Mucosa of descending colon (tissue), 3 donors: ENCODE results near the gene PTMA. TPM values are rescaled to one million over a fixed set of nuclear protein-coding genes. Genes with fewer than 3 reads are reported as not detected.
A peak's percentile ranks its signal among the peaks of the same experiment; 100 is the strongest.

Source experiments
- ATAC-seq: fragments of 200-7000 bp; cut with Tn5 transposase; one replicate; pipeline ENCODE4 v1.9.1; 2020; ENCODE audit warnings: mild to moderate bottlenecking, moderate library complexity
- DNase-seq, 3 donors: peaks; one replicate each; pipeline ENCODE4 v3.0.0-alpha.2; 2020
- H3K36me3 ChIP-seq: fragments of 200-600 bp; one replicate; pipeline ENCODE4 v1.8.0; 2021; ENCODE audit warnings: low read depth, mild to moderate bottlenecking
- H3K4me1 ChIP-seq: fragments of 200-600 bp; one replicate; pipeline ENCODE4 v1.8.0; 2021; ENCODE audit warnings: low read depth, mild to moderate bottlenecking
- H3K4me3 ChIP-seq: fragments of 200-600 bp; one replicate; pipeline ENCODE4 v1.8.0; 2021; ENCODE audit warnings: mild to moderate bottlenecking
- H3K9me3 ChIP-seq: fragments of 200-600 bp; one replicate; pipeline ENCODE4 v1.8.0; 2021; ENCODE audit warnings: mild to moderate bottlenecking
- CTCF ChIP-seq: fragments of 200-600 bp; IDR thresholded peaks from one replicate; pipeline ENCODE4 v1.8.0; 2022; ENCODE audit warnings: antibody characterized with exemption, mild to moderate bottlenecking
- intact Hi-C, 2 donors: fragments of 100-400 bp; cut with DNase I in 1 of 2; cut with micrococcal nuclease in 1 of 2; formaldehyde crosslinking; loops; one replicate each; pipeline versions ENCODE4 v1.11.0 to v1.11.1; 2022; cut with DNase I, micrococcal nuclease
- total RNA-seq, 3 donors: library from RNA; stranded (reverse); fragmentation: NEBNext Ultra II Directional in 2 of 3; extraction: Animal tissue kit (Norgen Biotek cat#: 25700) in 2 of 3; gene quantifications; one replicate each; pipeline versions ENCODE4 v1.2.1 to v1.2.4, GENCODE V29; 2021 to 2023
- donor health status: DM: no; HTN: no; CAD: no; lungs with moderate emphysema.
- donor health status: DM: no; HTN: no; CAD: no.
- donor health status: DM: no; HTN: yes; CAD: no.

The PTMA gene
- total RNA-seq, 3 donors from 2014 or later, result 838 to 1,158 (median 963) TPM

- Histone ChIP-seq H3K4me1 (peaks cover 17% of the 10 kb centered on the region), H3K9me3 (no peaks in the 10 kb centered on the region), H3K4me3 (no peak overlapping the region), H3K36me3 (no peaks in the 10 kb centered on the region)
- TF ChIP-seq CTCF, result no peak
- intact Hi-C loops, result no loop called here
- no peak for DNase-seq
- ATAC-seq, result no peak
These were observed 28.4 kb upstream of the PTMA start for GRCh38 chr2:231679908-231680284.

- intact Hi-C loops, result no loop called here
- no peaks in the 10 kb centered on the region for H3K9me3 ChIP-seq
- DNase-seq, result peak; percentile 72 to 84 (median 80)
- H3K36me3 ChIP-seq, result no peaks in the 10 kb centered on the region
- peak; percentile 75 for ATAC-seq
- H3K4me3 ChIP-seq, result no peak overlapping the region
- no peak for TF ChIP-seq CTCF
- H3K4me1 ChIP-seq, result peaks cover 15% of the 10 kb centered on the region
These were observed 27.9 kb upstream of the PTMA start for GRCh38 chr2:231680285-231680991.

GRCh38 chr2:231680992-231681852 lies 27.1 kb upstream of the PTMA start:
- intact Hi-C loops, result no loop called here
- ATAC-seq (peak; percentile 83), DNase-seq (peak; percentile 71 to 84 (median 83))
- Histone ChIP-seq H3K4me1 (peaks cover 15% of the 10 kb centered on the region), H3K4me3 (peak overlapping the region; percentile 7), H3K9me3 (no peaks in the 10 kb centered on the region), H3K36me3 (no peaks in the 10 kb centered on the region)
- no peak for TF ChIP-seq CTCF

- Histone ChIP-seq H3K4me3 (no peak overlapping the region), H3K36me3 (no peaks in the 10 kb centered on the region), H3K9me3 (no peaks in the 10 kb centered on the region), H3K4me1 (peaks cover 14% of the 10 kb centered on the region)
- peak in 1 of 3 donors; percentile 37 for DNase-seq
- intact Hi-C loops, result no loop called here
- no peak for ATAC-seq
- no peak for TF ChIP-seq CTCF
These were observed 25.6 kb upstream of the PTMA start for GRCh38 chr2:231682603-231683291.

GRCh38 chr2:231683292-231684235 lies 24.8 kb upstream of the PTMA start:
- Histone ChIP-seq H3K4me1 (peaks cover 12% of the 10 kb centered on the region), H3K9me3 (no peaks in the 10 kb centered on the region), H3K4me3 (no peak overlapping the region), H3K36me3 (no peaks in the 10 kb centered on the region)
- no peak for TF ChIP-seq CTCF
- ATAC-seq, result no peak
- intact Hi-C loops, result no loop called here
- no peak for DNase-seq
